CD4-positive, alpha-beta T cell treated with Interleukin-6 at 100 ng/mL for 8 hours (primary cell): ENCODE measurements around the gene GSE1.

Experiments used
- DNase-seq: peaks from one replicate; pipeline ENCODE4 v3.0.0-alpha.2; 2020; ENCODE audit warnings: mixed read lengths, low spot score

The GSE1 gene

GRCh38 chr16:85633888-85634287, 20.8 kb downstream of the GSE1 start:
- no peak for DNase-seq

GRCh38 chr16:85634747-85635544, 21.8 kb downstream of the GSE1 start:
- no peak for DNase-seq

GRCh38 chr16:85635545-85636140, 22.5 kb downstream of the GSE1 start:
- DNase-seq, result no peak

GRCh38 chr16:85636234-85636812, 23.2 kb downstream of the GSE1 start:
- DNase-seq, result no peak

- DNase-seq, result no peak
Measured at GRCh38 chr16:85637061-85637807, 24.1 kb downstream of the GSE1 start.

- DNase-seq, result no peak
Measured at GRCh38 chr16:85637808-85638647, 24.9 kb downstream of the GSE1 start.

GRCh38 chr16:85638695-85639409, 25.7 kb downstream of the GSE1 start:
- DNase-seq, result no peak

GRCh38 chr16:85639529-85640253, 26.6 kb downstream of the GSE1 start:
- no peak for DNase-seq

- DNase-seq, result no peak
Measured at GRCh38 chr16:85640254-85640558, 27.1 kb downstream of the GSE1 start.

GRCh38 chr16:85640585-85640984, 27.5 kb downstream of the GSE1 start:
- DNase-seq, result no peak

- DNase-seq, result no peak
Measured at GRCh38 chr16:85641305-85641704, 28.2 kb downstream of the GSE1 start.

GRCh38 chr16:85641776-85642176, 28.7 kb downstream of the GSE1 start:
- DNase-seq, result no peak

- DNase-seq, result no peak
Measured at GRCh38 chr16:85642762-85643358, 29.7 kb downstream of the GSE1 start.

GRCh38 chr16:85643631-85644030, 30.5 kb downstream of the GSE1 start:
- no peak for DNase-seq

- no peak for DNase-seq
Measured at GRCh38 chr16:85644093-85644712, 31.1 kb downstream of the GSE1 start.

- no peak for DNase-seq
Measured at GRCh38 chr16:85645021-85645589, 32.0 kb downstream of the GSE1 start.

- no peak for DNase-seq
Measured at GRCh38 chr16:85646358-85646907, 33.3 kb downstream of the GSE1 start.

GRCh38 chr16:85646976-85647375, 33.9 kb downstream of the GSE1 start:
- DNase-seq, result no peak
